SH-SY5Y (cell line): Measurements from ENCODE around the gene NPAS2.

Experiments used
- GATA2 ChIP-seq: IDR thresholded peaks from 2 replicates; pipeline ENCODE4 v1.6.1; 2011; ENCODE audit warnings: mild to moderate bottlenecking, low read depth, low read length
- GATA3 ChIP-seq: IDR thresholded peaks from 2 replicates; pipeline ENCODE4 v1.6.1; 2011; ENCODE audit warnings: low read depth, mild to moderate bottlenecking, low read length, moderate library complexity

The NPAS2 gene

DNA sequence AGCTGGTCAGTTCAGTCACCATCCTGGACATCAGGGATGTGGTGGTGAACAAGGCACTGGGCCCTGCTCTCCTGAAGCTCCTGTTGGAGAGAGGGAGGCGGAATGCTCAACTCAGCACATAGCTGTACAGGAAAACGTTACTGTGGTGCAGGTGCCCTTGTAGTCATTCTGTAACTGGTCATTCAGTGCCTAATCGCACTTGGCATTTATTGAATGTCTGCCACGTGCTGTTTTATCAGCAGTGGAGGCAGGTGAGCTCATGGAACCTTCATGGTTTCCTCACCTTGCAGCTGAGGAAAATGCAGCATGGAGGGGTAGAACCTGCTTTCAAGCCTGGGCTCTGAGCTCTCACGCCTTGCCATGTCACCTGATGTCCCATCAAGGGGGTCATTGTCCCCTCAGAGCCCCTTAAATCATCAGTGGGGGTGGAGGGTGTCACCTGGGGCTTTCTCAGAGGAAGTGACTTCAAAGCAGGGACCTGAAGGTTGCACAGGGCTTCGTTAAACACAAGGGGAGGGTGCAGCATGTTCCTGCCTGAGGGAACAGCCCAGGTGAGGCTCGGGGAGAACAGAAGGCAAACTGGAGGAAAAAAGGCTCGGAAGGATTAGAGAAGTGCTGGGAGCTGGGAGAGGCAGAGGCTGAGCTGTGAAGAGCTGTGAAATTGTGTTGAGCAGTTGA lies 126.1 kb downstream of the NPAS2 start:
- TF ChIP-seq GATA3, result no peak
- TF ChIP-seq GATA2, result no peak

- no peak for TF ChIP-seq GATA2
- TF ChIP-seq GATA3, result no peak
These were observed 129.2 kb downstream of the NPAS2 start for GRCh38 chr2:100948942-100949811.

DNA sequence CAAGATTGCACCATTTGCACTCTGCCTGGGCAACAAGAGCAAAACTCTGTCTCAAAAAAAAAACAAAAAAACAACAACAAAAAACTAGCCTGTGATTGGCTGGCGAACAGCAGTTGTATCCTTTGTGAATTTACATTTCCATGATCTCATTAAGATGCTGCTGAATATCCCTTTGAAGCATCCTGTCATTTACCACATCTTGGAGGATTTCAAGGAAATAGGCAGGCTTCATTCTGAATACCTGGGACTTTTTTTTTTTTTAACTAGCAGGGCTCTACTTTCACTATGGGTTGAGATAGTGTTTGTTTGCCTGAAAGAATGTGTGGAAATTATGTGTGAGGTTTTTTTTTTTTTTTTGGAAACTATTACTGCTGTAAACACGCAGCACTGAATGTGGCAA lies 132.6 kb downstream of the NPAS2 start:
- TF ChIP-seq GATA2, result no peak
- TF ChIP-seq GATA3, result no peak

- no peak for TF ChIP-seq GATA3
- no peak for TF ChIP-seq GATA2
These were observed 133.6 kb downstream of the NPAS2 start for GRCh38 chr2:100953406-100954043.

DNA sequence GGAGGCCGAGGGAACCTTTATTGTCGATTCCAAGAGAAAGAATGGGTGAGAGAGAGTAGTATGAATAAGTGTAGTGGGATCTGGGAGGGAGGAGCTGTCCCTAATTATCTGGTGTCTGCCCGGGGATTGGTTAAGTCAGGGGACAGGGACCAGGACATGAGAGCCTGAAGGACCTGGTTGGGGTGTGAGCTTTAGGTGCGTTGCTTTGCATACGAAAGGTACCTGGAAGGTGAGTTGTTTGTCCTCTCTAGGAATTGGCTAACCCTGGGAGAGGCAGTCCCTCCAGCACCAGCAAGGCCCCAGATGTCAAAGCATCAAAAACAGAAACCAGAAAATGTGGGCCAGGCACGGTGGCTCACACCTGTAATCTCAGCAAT lies 134.1 kb downstream of the NPAS2 start:
- TF ChIP-seq GATA3 (no peak), GATA2 (no peak)

- TF ChIP-seq GATA3, result no peak
- TF ChIP-seq GATA2, result no peak
These were observed 135.3 kb downstream of the NPAS2 start for GRCh38 chr2:100955226-100955625.

DNA sequence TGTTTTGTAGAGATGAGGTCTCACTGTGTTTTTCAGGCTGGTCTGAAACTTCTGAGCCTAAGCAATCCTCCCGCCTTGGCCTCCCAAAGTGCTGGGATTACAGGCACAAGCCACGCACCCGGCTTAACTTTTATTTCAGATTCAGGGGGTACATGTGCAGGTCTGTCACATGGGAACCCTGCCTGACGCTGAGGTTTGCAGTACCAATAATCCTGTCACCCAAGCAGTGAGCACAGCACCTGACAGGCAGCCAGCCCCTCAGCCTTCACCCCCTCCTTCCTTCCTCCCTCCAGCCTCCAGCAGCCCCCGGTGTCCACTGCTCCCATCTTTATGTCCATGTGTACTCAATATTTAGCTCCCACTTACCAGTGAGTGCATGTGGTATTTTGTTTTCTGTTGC lies 136.1 kb downstream of the NPAS2 start:
- TF ChIP-seq GATA3, result no peak
- no peak for TF ChIP-seq GATA2

DNA sequence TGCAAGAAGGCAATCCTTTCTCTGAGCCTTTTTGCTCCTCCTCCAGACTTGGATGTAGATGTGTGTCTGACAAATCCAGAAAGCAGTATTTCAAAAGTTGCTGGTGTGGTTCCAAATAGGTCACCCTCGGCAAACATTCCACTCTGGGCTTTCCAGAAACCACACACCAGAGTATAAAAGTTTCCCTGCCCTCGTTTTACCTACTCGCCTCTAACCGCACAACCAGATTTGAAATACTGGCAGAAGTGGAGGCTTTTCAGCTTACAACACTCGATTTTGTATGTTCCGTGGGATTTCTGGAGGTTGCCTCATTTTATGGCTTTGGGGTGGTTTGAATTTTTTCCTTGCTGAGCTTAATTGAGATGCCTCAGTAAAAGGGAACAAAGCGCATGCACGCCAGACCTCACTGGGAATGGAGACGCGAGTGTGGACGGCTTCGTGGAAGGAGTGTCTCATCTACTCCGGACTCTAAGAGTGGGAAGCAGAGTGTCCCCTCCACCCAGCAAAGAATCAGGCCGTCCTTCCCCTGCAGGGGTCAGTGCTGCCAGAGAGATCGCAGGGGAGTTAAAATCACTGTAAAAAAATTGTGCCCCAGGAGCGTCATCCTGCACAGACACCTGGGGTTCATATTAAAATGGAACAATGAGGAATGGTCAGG lies 138.2 kb downstream of the NPAS2 start:
- TF ChIP-seq GATA3 (no peak), GATA2 (no peak)

GRCh38 chr2:100959225-100959880 lies 139.4 kb downstream of the NPAS2 start:
- no peak for TF ChIP-seq GATA3
- no peak for TF ChIP-seq GATA2

DNA sequence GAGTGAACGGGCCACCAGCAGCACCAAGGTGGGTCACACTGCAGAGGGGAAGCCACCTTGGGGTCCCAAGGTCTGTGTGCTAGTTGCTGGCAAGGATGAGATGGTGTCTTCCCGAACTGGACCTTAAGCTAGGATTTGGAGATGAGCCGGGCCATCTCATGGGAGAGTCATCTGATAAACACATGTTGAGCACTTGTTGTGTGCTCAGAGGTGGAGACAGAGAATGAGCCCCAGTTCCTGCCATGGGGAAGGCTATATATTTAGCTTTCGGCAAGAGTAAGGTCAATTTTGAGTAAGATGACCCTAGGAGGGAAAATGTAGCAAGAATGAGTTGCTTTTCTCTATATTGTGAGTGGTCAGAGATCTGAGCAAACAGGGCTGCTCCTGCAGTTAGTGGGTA lies 140.7 kb downstream of the NPAS2 start:
- no peak for TF ChIP-seq GATA3
- TF ChIP-seq GATA2, result no peak

DNA sequence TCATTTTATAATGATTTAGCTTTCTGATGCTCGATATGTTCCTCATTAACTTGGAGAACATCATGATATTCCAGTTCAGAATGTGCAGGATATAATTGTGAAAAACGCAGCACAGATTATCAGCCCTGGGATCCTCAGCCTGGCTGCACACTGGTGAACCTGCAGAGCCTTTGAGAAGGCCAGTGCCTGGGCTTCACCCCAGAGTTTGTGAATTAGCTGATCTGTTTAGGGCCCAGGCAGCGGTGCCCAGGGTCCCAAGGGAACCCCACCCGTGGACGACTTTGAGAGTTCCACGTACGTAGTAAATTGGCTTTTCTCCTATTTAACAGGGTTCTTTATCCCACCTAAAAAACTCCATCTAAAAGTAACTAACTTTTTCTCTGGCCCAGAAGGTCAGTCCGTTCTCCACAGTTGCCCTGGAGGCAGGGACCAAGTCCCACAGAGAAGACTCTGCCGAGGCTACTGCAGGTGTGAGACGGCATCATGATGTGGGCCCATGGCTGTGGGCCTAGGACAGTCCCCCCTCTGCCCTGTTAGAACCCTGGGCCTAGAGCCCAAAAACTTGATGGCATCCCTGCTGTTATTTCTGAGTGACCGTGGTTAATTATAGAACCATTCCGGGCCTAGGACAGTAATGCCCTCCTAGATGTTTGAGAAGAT lies 142.6 kb downstream of the NPAS2 start:
- TF ChIP-seq GATA2, result no peak
- TF ChIP-seq GATA3, result no peak

GRCh38 chr2:100963026-100963375 lies 143.1 kb downstream of the NPAS2 start:
- TF ChIP-seq GATA2, result no peak
- TF ChIP-seq GATA3, result no peak

GRCh38 chr2:100964222-100964621 lies 144.3 kb downstream of the NPAS2 start:
- TF ChIP-seq GATA2, result no peak
- TF ChIP-seq GATA3, result no peak
